Measurements from ENCODE around the gene CCDC88B.
A peak's percentile ranks its signal among the peaks of the same experiment; 100 is the strongest.

GRCh38 chr11:64305691-64306562 is 34.1 kb upstream of the CCDC88B start:
- TF ChIP-seq CTCF (IDR thresholded peaks at IDR 0.05) (peak in 3 of 6 experiments; percentile 1 to 25 (median 14)), POLR2A (IDR thresholded peaks at IDR 0.05) (peak; percentile 71 to 74)
